Measurements from ENCODE around the gene PROKR1. TPM values are rescaled to one million over a fixed set of nuclear protein-coding genes. Genes with fewer than 3 reads are reported as not detected.

The PROKR1 gene
- total and polyA plus RNA-seq, 2 donors (not counting 3 experiments of a cell fraction or from before 2014, with no cell fraction given) = not detected

- no peak overlapping the region for H3K4me2 ChIP-seq (ENCODE audit: insufficient read depth, low read length)
- H4K20me1 ChIP-seq (replicated peaks; ENCODE audit: control insufficient read depth, extremely low read depth, insufficient read depth, low read length) = no peaks in the 10 kb centered on the region
- H3K27me3 ChIP-seq (ENCODE audit: control insufficient read depth in 2 of 2, insufficient read depth in 2 of 2, low read length in 2 of 2) = peaks cover 1 to 18% of the 10 kb centered on the region in 2 experiments
- H3K4me3 ChIP-seq (replicated peaks in 1 of 3; ENCODE audit: insufficient read depth in 1 of 3, low read depth in 1 of 3, low read length in 3 of 3) = no peak overlapping the region
- no peaks in the 10 kb centered on the region for H3K4me1 ChIP-seq (ENCODE audit: control insufficient read depth, extremely low read depth, insufficient read depth, low read length)
- H3K79me2 ChIP-seq (ENCODE audit: control insufficient read depth, insufficient read depth, low read length) = no peaks in the 10 kb centered on the region
- no peak overlapping the region for H3K27ac ChIP-seq (ENCODE audit: insufficient read depth, low read depth, low read length)
- dilution Hi-C loops (cut with MboI; ENCODE audit: extremely low pct_ligation_motif_present, low sequenced_read_pairs) (no loop called here), intact Hi-C loops (cut with micrococcal nuclease) (no loop called here)
- no peak for DNase-seq (ENCODE audit: low read depth, low spot score)
- TF ChIP-seq FOS (IDR thresholded peaks at IDR 0.05; ENCODE audit: borderline replicate concordance, insufficient read depth, low read length) = no peak
- TF ChIP-seq MAX (IDR thresholded peaks at IDR 0.05; ENCODE audit: insufficient read depth, insufficient read length) = no peak
- no peak for TF ChIP-seq CTCF (IDR thresholded peaks at IDR 0.05; ENCODE audit: extremely low read depth in 1 of 2, insufficient read depth in 1 of 2, low read depth in 1 of 2, low read length in 2 of 2)
- TF ChIP-seq GATA2 (IDR thresholded peaks at IDR 0.05; ENCODE audit: insufficient read depth, insufficient read length, low read depth, low read length) = no peak
- TF ChIP-seq EZH2 (IDR thresholded peaks at IDR 0.05; ENCODE audit: borderline replicate concordance, low read depth, low read length, severe bottlenecking) = no peak
- no peak for TF ChIP-seq MYC (IDR thresholded peaks at IDR 0.05; ENCODE audit: low read depth, low read length)
- no peak for TF ChIP-seq POLR2A (IDR thresholded peaks at IDR 0.05; ENCODE audit: low read depth, low read length)
- no peak for TF ChIP-seq POLR2AphosphoS5 (IDR thresholded peaks at IDR 0.05; ENCODE audit: insufficient read depth, low read depth, low read length)
- TF ChIP-seq JUN (IDR thresholded peaks at IDR 0.05; ENCODE audit: borderline replicate concordance, insufficient read depth, insufficient read length, low read depth) = no peak
- no peaks in the 10 kb centered on the region for H3K9me1 ChIP-seq (replicated peaks; ENCODE audit: control insufficient read depth, extremely low read depth, insufficient read depth, low read length)
- POLR2A ChIA-PET = no interaction called here
- CTCF ChIA-PET = no interaction called here
- H3K36me3 ChIP-seq (ENCODE audit: control insufficient read depth in 2 of 2, extremely low read depth in 1 of 2, insufficient read depth in 2 of 2, low read length in 2 of 2) = no peaks in the 10 kb centered on the region
- no TSS peak for BruUV-seq (replicated peaks)
- no peak for FAIRE-seq
- H3K9me3 ChIP-seq (replicated peaks; ENCODE audit: control insufficient read depth, insufficient read depth, low read length) = no peaks in the 10 kb centered on the region
- no peak overlapping the region for H2AFZ ChIP-seq (ENCODE audit: low read depth, low read length)
- no peak overlapping the region for H3K9ac ChIP-seq (replicated peaks; ENCODE audit: extremely low read depth, insufficient read depth, low read length)
These were observed 40.3 kb upstream of the PROKR1 start for GRCh38 chr2:68603059-68603458.

Data from endothelial cell of umbilical vein (primary cell).